ENCODE measurements around the gene AFAP1.

DNA sequence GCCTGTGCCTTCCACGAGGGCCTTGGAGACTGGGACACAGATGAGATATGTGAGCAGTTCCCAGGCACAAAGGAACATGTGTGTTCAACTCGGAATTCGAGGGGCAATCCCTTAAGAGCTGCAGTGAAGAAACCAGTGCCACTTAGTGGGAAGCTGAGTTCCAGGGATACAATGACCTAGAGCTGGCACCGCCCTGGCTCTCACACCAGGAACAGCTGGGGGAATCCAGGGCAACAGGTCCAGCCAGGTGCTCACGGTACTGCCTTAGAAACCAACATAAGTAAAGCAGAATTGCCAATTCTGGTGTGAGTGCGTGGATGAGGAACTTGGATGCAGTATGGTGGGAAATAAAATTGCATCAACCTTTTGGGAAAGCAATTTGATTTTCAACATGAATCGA, 122.9 kb downstream of the AFAP1 start:
- TF ChIP-seq, protein P1, sequence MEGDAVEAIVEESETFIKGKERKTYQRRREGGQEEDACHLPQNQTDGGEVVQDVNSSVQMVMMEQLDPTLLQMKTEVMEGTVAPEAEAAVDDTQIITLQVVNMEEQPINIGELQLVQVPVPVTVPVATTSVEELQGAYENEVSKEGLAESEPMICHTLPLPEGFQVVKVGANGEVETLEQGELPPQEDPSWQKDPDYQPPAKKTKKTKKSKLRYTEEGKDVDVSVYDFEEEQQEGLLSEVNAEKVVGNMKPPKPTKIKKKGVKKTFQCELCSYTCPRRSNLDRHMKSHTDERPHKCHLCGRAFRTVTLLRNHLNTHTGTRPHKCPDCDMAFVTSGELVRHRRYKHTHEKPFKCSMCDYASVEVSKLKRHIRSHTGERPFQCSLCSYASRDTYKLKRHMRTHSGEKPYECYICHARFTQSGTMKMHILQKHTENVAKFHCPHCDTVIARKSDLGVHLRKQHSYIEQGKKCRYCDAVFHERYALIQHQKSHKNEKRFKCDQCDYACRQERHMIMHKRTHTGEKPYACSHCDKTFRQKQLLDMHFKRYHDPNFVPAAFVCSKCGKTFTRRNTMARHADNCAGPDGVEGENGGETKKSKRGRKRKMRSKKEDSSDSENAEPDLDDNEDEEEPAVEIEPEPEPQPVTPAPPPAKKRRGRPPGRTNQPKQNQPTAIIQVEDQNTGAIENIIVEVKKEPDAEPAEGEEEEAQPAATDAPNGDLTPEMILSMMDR (conservative IDR thresholded peaks at IDR 0.05; ENCODE audit: low read depth, low read length), result no peak
- TF ChIP-seq EZH2phosphoT487 (IDR thresholded peaks at IDR 0.05; ENCODE audit: borderline replicate concordance, low read length) (no peak), EZH2 (IDR thresholded peaks at IDR 0.05; ENCODE audit: low read length, unreplicated experiment) (no peak)
